Activated T-cell treated with anti-CD3 and anti-CD28 coated beads, Interleukin-2, amount 50 U/mL, for 48 hours (primary cell): Measurements from ENCODE around the gene LYPD3.
"Not testable (repeated sequence)": the region's sequence is repeated elsewhere in the genome, so short reads cannot be mapped to it uniquely, and the experiment has no call there.

Experiments
- DNase-seq, 2 experiments: peaks; one replicate each; pipeline ENCODE4 v3.0.0-alpha.2; 2020

Gene LYPD3

GRCh38 chr19:43465468-43466120 is at the start of gene LYPD3:
Gene LYPD3 (minus strand): TSS chr19:43465608. CDS start chr19:43465571, 37 bp downstream.
- peak in 1 of 2 experiments; percentile 36 for DNase-seq

- not testable (repeated sequence) for DNase-seq
Measured at GRCh38 chr19:43512399-43512798, 47.0 kb upstream of the LYPD3 start.

- DNase-seq, result no peak
Measured at GRCh38 chr19:43511324-43511723, 45.9 kb upstream of the LYPD3 start.

GRCh38 chr19:43510713-43511112 is 45.3 kb upstream of the LYPD3 start:
- DNase-seq, result no peak

GRCh38 chr19:43507880-43508279 is 42.5 kb upstream of the LYPD3 start:
- DNase-seq, result no peak

- DNase-seq, result no peak
Measured at GRCh38 chr19:43506629-43507028, 41.2 kb upstream of the LYPD3 start.

- no peak for DNase-seq
Measured at GRCh38 chr19:43505941-43506340, 40.5 kb upstream of the LYPD3 start.

- no peak for DNase-seq
Measured at GRCh38 chr19:43505186-43505456, 39.7 kb upstream of the LYPD3 start.

GRCh38 chr19:43504426-43505185 is 39.2 kb upstream of the LYPD3 start, which contains the start of gene PHLDB3:
Gene PHLDB3 (minus strand): TSS chr19:43504746. CDS start chr19:43504118, 628 bp downstream.
- DNase-seq, result no peak

- peak; percentile 99 to 100 for DNase-seq
Measured at GRCh38 chr19:43503501-43504425, 38.4 kb upstream of the LYPD3 start.

GRCh38 chr19:43502419-43502976 is 37.1 kb upstream of the LYPD3 start:
- no peak for DNase-seq

- DNase-seq, result no peak
Measured at GRCh38 chr19:43501661-43502418, 36.4 kb upstream of the LYPD3 start.

GRCh38 chr19:43499042-43499441 is 33.6 kb upstream of the LYPD3 start:
- no peak for DNase-seq

GRCh38 chr19:43498233-43498842 is 32.9 kb upstream of the LYPD3 start:
- no peak for DNase-seq

GRCh38 chr19:43496960-43497359 is 31.6 kb upstream of the LYPD3 start:
- DNase-seq, result no peak

- DNase-seq, result no peak
Measured at GRCh38 chr19:43495082-43495481, 29.7 kb upstream of the LYPD3 start.

GRCh38 chr19:43490759-43491158 is 25.4 kb upstream of the LYPD3 start:
- no peak for DNase-seq

- no peak for DNase-seq
Measured at GRCh38 chr19:43489979-43490599, 24.7 kb upstream of the LYPD3 start.

GRCh38 chr19:43489310-43489709 is 23.9 kb upstream of the LYPD3 start:
- DNase-seq, result no peak

- no peak for DNase-seq
Measured at GRCh38 chr19:43488179-43488578, 22.8 kb upstream of the LYPD3 start.

GRCh38 chr19:43486412-43486811 is 21.0 kb upstream of the LYPD3 start:
- DNase-seq, result no peak
